GM12801 (cell line): ENCODE results near the gene NKAIN1.

Experiments used
- CTCF ChIP-seq: IDR thresholded peaks from one replicate; pipeline ENCODE4 v1.5.1; 2011; ENCODE audit warnings: control low read depth; ENCODE audit not compliant: insufficient read length; ENCODE audit errors: extremely low read depth

NKAIN1 gene

DNA sequence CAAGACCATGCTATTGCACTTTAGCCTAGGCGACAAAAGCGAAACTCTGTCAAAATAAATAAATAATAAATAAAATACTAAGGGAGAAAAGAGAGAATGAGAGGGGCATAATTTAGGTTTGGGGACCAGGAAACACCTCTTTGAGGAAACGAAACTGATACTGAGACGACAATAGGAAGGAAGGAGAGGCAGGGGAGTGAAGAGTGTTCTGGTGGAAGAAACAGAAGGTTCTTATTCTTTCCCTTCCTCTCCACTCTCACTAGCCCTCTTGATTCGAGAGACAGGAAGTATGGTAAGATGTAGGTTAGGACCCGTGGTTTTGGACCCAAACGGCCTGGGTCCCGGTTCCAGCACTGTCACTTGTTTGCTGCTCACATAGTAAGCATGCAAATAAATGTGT, 1.6 kb upstream of the NKAIN1 start:
- no peak for TF ChIP-seq CTCF

GRCh38 chr1:31238986-31239613, 587 bp downstream of the NKAIN1 start:
- no peak for TF ChIP-seq CTCF

GRCh38 chr1:31238612-31238985, 1.1 kb downstream of the NKAIN1 start:
- no peak for TF ChIP-seq CTCF

DNA sequence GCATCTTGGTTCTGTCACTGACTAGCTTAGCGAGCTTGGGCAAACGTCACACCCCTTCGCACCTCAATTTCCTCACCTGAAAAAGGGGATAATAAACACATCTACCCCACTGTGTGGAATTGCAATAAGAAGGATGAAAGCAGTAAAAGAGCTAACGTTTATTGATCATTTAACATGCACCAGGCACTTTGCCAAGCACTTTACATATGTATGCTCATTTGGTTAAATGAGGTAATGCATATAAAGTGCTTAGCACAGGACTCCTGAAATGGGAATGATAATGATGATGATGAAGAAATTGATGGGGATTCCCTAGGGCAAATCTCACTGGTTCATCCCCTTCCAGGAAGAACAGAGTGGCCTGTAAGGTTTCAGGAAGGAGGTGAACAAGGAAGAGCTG, 4.8 kb downstream of the NKAIN1 start:
- no peak for TF ChIP-seq CTCF

GRCh38 chr1:31234123-31234708, 5.5 kb downstream of the NKAIN1 start:
- no peak for TF ChIP-seq CTCF

- TF ChIP-seq CTCF, result no peak
Measured at GRCh38 chr1:31232689-31233088, 7.0 kb downstream of the NKAIN1 start.

DNA sequence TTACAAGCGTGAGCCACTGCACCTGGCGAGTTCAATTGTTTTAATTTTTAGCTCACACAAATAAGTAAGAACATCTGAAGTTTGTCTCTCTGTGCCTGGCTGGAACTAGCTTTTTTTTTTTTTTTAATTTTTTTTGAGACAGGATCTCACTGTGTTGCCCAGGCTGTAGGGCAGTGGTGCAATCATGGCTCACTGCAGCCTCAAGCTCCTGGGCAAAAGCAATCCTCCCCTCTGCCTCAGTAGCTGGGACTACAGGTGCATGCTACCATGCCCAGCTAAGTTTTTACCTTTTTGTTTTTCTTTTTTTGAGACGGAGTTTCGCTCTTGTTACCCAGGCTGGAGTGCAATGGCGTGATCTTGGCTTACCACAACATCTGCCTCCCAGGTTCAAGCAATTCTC, 7.9 kb downstream of the NKAIN1 start:
- no peak for TF ChIP-seq CTCF
